NCI-H2196 treated with DMSO at 0.1 percent for 48 hours (cell line): ENCODE results near the gene GBP2.

ENCODE experiments used
- DNase-seq: peaks from one replicate; lab custom pipeline; 2025; ENCODE audit not compliant: unreplicated experiment; lab: John Stamatoyannopoulos, UW

GBP2 gene

DNA sequence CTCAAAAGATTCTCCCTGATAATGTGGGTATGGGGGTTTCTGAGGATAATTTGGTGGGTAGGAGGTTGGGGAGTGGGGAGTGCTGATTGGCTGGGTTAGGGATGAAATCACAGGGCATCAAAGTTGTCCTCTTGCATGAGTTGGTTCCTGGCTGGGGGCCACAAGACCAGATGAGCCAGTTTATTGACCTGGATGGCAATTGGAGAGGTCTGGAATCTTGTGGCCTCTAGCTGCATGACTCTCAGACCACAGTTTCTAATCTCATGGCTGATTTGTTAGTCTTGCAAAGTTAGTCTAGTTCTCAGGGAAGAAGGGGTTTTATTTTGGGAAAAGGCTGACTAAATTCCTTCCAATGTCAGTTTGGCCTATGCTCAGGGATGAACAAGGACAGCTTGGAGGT lies 57.6 kb downstream of the GBP2 start:
- DNase-seq = no peak

DNA sequence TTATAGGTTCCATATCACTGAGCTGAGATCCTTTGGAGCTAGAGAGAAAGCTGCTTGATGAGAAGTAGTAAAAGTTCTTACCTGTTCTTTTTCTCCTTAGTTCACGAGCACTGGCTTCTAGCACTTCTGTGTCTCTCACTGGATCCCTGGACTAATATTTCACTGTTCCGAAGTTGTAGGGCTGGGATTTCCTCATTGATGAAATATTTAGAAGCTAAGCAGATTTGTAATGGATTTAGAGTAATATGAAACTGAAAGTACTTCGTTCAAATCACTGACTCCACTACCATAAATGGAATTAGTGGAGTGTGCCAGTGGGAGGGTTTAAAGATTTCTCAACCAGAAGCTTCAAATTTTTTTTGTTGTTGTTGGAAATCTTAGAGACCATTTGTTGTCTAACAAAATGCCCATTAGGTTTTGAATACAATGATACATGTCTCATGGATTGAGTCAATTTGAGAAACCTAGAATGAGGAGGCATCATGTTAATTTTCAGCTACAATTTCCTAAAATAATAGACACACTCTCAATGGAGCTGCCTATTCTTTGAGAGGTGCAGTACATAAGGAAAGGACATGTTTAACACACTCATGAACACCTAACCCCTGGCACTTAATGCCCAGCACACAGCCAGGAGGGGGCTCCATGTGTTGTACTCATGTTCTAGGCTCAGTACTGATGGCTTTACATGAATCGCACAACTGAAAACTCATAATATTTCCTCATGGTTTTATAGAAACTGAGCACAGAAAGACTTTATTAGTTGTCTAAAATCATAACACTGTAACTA lies 60.6 kb downstream of the GBP2 start, which contains the start of gene GBP1:
GBP1 (minus strand) TSS at position 130 of the 790 bp plus-strand sequence. CDS start 1,974 bp downstream, outside the sequence.
- DNase-seq = no peak

DNA sequence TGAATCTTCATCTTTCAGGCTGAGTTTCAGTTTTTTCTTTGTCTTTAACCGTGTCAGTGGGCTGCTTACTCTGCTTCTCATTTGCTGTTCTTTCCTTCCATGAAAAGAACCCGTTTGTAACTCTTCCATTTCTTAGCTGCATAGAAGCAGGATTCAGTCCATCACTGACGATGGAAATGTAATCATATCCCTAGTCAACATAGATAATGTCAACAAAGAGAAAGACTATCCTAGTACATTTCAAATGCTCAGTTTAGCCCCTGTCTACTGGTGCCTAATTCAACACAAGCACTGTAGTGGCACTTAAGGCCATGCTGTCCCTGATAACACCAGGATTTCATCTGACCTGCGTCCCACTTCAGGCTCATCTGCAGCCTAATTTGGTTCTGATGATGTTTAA lies 61.3 kb downstream of the GBP2 start:
- DNase-seq = no peak

DNA sequence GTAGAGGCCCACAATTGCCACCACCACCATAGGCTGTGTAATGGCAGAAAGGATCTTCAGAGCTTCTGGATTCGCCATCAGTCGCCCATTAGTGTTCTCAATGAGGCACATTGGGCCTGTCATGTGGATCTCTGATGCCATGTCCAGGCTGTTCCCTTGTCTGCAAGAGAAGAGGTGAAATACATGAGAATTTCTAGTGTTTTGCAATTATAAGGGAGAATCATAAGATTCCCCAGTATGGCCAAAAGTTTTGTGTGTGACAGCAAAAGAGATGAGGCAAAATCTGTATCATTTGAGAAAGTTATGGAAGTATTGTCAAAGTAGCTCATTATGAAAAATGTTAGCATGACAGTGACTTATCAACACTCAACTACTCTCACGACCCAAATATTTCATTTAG lies 62.8 kb downstream of the GBP2 start:
- DNase-seq = no peak

DNA sequence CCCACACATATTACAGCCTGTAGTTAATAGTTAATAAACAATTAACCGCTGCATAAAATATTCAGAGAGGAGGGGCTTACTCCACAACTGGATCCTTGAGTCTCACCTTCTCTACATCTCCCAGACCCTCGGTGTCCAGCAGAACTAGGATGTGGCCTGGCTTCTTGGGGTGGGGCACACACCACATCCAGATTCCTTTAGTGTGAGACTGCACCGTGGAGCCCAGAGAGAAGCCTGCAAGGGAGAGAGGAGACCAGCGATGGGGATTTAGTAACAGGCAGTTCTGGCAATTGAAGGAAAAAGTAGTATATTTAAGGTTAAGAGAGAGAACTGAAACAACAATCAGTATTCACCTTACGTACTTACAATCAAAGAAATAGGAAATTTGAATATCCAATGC lies 65.8 kb downstream of the GBP2 start:
- no peak for DNase-seq
